Activated CD4-positive, alpha-beta T cell treated with anti-CD3 and anti-CD28 coated beads, Interleukin-2, amount 50 U/mL, for 24 hours (primary cell): ENCODE results near the gene CNTNAP2.

Experiments
- DNase-seq, 2 donors: peaks; one replicate each; pipeline ENCODE4 v3.0.0-alpha.2; 2020; ENCODE audit warnings: low read depth in 1 of 2, low spot score in 1 of 2

The CNTNAP2 gene

GRCh38 chr7:146661435-146661834 is 544.8 kb downstream of the CNTNAP2 start:
- no peak for DNase-seq

DNA sequence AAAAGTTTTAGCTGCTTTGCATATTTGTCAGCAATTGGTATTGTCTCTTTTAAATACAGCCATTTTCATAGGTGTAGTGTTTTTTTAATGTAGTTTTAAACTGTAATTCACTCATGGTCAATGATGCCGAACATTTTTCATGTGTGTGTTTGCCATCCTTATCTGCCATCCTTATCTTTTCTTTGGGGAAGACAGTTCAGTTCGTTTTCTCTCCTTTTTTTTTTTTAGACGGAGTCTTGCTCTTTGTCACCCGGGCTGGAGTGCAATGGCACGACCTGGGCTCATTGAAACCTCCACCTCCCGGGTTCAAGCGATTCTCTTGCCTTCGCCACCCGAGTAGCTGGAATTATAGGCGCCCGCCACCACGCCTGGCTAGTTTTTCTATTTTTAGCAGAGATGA is 545.3 kb downstream of the CNTNAP2 start:
- no peak for DNase-seq

GRCh38 chr7:146665023-146665422 is 548.4 kb downstream of the CNTNAP2 start:
- DNase-seq, result no peak

DNA sequence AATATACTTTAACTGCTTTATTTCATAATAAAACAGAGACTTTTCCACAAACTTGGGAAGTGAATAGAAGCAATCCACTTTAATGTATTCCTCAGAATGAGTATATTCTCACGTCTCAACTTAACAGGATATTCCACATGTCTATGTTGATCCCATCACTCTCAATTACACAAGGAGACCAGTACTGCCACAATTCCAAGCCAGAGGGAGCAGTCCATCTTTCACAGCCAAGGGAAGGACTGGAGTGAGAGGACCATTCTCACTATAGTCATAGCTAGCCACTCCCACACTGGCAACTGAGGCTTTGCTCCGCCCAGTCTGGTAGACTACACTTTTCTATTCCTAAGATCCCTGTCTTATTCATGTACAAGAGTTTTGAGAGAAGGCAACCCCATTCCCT is 553.9 kb downstream of the CNTNAP2 start:
- DNase-seq, result no peak

DNA sequence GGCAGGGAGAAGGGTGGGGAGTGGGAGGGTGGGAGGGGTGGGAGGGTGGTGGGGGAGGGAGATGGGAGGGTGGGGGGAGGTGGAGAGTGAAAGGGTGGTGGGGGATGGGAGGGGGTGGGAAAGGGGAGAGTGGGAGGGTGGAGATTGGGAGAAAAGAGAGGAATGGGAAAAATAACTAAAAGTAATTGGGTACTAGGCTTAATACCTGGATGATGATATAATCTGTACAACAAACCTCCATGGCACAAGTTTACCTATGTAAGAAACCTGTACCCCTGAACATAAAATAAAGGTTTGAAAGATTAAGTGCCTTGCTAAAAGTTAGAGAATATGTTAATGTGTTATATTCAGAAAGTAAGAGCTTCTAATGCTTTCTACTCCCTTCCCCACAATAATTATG is 564.9 kb downstream of the CNTNAP2 start:
- DNase-seq, result no peak

DNA sequence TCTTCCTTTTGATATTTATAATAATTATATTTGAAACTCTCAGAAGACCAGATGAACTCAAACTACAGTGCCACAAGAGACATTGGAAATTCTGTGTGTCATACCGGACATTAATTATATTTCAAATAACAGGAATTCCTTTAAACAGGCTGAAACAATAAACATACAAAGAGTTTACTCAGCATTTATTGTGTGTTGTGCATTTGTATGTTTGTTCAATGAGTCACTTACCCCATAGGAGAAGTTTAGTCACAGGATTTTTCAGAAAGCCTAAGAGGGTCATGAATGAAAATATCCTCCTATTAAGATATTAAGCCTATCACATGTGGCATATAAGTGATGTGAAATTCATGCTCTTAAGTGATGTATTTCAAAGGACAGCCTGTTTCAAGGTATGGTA is 566.8 kb downstream of the CNTNAP2 start:
- DNase-seq, result no peak

- DNase-seq, result no peak
Observed at GRCh38 chr7:146690987-146691386, 574.4 kb downstream of the CNTNAP2 start.

DNA sequence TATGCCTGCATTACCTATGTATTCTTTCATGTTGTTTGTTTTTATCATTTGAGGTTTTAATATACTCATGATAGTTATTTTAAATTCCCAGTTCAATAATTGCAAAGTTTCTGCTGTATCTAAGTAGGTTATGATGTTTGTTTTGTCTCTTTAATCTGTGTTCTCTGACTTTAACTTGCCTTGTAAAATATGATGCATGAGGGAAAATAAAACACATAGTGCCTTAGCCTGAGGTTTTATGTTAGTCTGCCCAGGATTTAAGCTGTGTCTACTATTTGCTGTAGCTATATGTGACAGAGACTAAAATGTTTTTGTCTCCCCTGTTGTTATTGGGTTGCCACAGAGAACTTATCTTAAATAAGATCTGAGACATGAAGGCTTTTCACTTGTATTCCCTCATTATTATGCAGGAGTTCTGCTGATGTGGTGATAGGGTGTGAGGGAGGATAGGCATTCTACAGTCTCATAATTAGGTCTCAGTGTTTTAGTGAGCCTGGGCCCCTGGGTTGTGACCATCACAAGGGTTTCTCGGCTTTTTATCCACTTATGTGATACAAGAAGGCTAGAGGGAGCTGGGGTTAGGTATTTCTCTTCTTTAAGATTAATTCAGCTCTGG is 582.5 kb downstream of the CNTNAP2 start:
- DNase-seq, result no peak

- no peak for DNase-seq
Observed at GRCh38 chr7:146700015-146700560, 583.5 kb downstream of the CNTNAP2 start.

DNA sequence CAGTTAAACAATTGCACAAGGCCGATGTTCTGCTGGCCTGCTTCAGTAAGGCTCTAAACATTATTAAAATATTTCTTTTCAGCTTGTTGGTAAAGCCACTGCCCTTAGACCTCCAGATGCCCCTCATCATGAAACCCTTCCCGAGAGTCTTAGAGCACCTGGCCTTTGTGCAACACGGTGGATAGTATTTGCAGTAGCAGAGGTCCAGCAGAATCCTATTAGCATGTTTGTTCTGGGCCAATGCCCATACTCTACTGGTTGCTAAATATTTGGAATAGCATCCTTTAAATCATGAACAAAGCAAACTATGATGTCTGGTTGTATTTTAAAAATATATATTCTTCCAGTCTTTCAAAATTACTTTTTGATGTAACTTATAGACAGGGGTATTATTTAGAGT is 584.6 kb downstream of the CNTNAP2 start:
- DNase-seq, result no peak

- no peak for DNase-seq
Observed at GRCh38 chr7:146702898-146703297, 586.3 kb downstream of the CNTNAP2 start.

- no peak for DNase-seq
Observed at GRCh38 chr7:146709451-146710027, 592.9 kb downstream of the CNTNAP2 start.

- DNase-seq, result no peak
Observed at GRCh38 chr7:146713205-146713604, 596.6 kb downstream of the CNTNAP2 start.

GRCh38 chr7:146713934-146714333 is 597.3 kb downstream of the CNTNAP2 start:
- DNase-seq, result no peak

DNA sequence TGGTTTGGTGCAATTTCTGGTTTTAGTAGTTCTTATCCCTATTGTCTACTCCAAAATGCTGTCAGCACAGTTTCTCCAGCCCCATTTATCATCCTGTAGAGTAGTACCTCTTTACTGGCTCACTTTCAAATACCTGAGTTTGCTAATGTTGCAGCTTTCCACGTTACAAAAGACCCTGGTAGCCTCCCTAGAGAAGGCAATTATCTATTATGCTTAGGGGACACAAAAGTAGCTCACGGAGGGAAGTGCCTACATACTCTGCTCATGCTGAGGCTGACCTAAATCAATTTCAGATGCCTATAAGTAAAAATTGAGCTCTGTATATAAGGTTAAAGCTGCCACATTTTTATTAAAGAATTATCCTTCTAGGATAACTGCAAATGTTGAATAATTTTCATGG is 603.6 kb downstream of the CNTNAP2 start:
- no peak for DNase-seq

- DNase-seq, result no peak
Observed at GRCh38 chr7:146722986-146723385, 606.4 kb downstream of the CNTNAP2 start.

GRCh38 chr7:146725520-146725919 is 608.9 kb downstream of the CNTNAP2 start:
- DNase-seq, result no peak

GRCh38 chr7:146728141-146728540 is 611.5 kb downstream of the CNTNAP2 start:
- DNase-seq, result no peak

GRCh38 chr7:146728611-146729010 is 612.0 kb downstream of the CNTNAP2 start:
- no peak for DNase-seq

- no peak for DNase-seq
Observed at GRCh38 chr7:146731185-146731584, 614.6 kb downstream of the CNTNAP2 start.

DNA sequence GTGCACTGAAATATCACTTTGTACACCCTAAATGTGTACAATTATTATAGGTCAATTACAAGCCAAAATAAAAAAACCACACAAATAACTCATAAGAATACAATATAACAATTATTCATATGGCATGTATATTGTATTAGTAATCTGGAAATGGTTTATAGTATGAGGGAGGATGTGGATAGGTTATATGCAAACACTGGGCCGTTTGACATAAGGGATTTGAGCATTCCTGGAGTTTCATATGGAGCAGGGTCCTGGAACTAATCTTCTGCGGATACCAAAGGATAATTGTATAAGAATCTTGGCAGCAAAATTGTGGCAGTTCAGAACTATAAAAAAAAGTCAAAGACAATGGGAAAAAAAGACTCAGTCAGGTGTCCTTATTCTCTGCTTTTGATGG is 619.4 kb downstream of the CNTNAP2 start:
- DNase-seq, result no peak

- no peak for DNase-seq
Observed at GRCh38 chr7:146736446-146737190, 620.0 kb downstream of the CNTNAP2 start.
